HUES6 (cell line): ENCODE results near the gene PATL1.
A peak's percentile ranks its signal among the peaks of the same experiment; 100 is the strongest.

Experiments used
- H3K27ac ChIP-seq: 2 replicates; pipeline ENCODE4 v1.7.0; 2013; ENCODE audit warnings: low read depth, mild to moderate bottlenecking, low read length, inconsistent platforms
- H3K27me3 ChIP-seq: 2 replicates; pipeline ENCODE4 v1.6.1; 2013; ENCODE audit warnings: low read length; ENCODE audit not compliant: control insufficient read depth, insufficient read depth
- H3K36me3 ChIP-seq: 2 replicates; pipeline ENCODE4 v1.6.1; 2013; ENCODE audit warnings: low read length; ENCODE audit not compliant: control insufficient read depth, insufficient read depth
- H3K4me1 ChIP-seq: 2 replicates; pipeline ENCODE4 v1.6.1; 2013; ENCODE audit warnings: low read length; ENCODE audit not compliant: control insufficient read depth, insufficient read depth
- H3K4me3 ChIP-seq: 2 replicates; pipeline ENCODE4 v1.5.1; 2013; ENCODE audit warnings: low read depth, low read length
- H3K9ac ChIP-seq: one replicate; pipeline ENCODE4 v1.6.1; 2013; ENCODE audit warnings: mild to moderate bottlenecking, low read length
- H3K9me3 ChIP-seq: 2 replicates; pipeline ENCODE4 v1.6.1; 2013; ENCODE audit warnings: low read depth, low read length; ENCODE audit not compliant: control insufficient read depth, insufficient read depth

Gene PATL1

DNA sequence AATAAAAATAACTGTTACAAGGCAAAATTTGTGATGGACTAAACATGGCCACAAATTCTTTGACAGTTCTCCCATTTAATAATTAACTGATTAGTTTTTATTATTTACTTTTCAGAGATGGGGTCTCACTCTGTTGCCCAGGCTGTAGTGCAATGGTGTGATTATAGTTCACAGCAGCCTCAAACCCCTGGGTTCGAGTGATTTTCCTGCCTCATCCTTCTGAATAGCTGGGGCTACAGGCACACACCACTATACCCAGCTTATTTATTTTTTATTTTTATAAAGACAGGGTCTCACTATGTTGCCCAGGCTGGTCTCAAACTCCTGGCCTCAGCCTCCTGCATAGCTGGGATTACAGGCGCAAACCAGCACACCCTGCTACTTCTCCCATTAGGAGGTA lies 4.5 kb upstream of the PATL1 start:
- H3K27me3 ChIP-seq, result no peaks in the 10 kb centered on the region
- H3K4me3 ChIP-seq, result no peak overlapping the region
- no peak overlapping the region for H3K27ac ChIP-seq
- no peak overlapping the region for H3K9ac ChIP-seq
- H3K4me1 ChIP-seq, result peaks cover 4% of the 10 kb centered on the region; the same call in 1 of the 2 replicates
- H3K36me3 ChIP-seq, result no peaks in the 10 kb centered on the region
- no peaks in the 10 kb centered on the region for H3K9me3 ChIP-seq

DNA sequence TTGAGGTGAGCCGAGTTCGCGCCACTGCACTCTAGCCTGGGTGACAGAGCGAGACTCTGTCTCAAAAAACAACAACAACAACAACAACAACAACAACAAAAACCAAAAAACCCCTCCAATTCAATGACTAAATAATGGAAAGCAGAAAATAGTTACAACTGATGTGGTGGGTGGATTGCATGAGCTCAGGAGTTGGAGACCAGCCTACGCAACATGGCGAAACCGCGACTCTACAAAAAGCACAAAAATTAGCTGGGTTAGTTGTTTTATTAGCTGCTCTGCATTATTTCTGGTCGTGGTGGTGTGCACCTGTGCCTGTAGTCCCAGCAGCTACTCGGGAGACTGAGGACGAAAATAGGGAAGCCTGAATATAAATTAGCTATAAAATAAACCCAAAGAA lies 2.6 kb upstream of the PATL1 start:
- Histone ChIP-seq H3K9ac (no peak overlapping the region), H3K9me3 (no peaks in the 10 kb centered on the region), H3K4me1 (peaks cover 10% of the 10 kb centered on the region), H3K27ac (no peak overlapping the region), H3K36me3 (peaks cover 6% of the 10 kb centered on the region), H3K4me3 (no peak overlapping the region), H3K27me3 (no peaks in the 10 kb centered on the region)

- peak overlapping the region; percentile 94 for H3K27ac ChIP-seq
- peaks cover 23% of the 10 kb centered on the region for H3K36me3 ChIP-seq
- H3K4me3 ChIP-seq, result peak overlapping the region; percentile 89
- H3K9ac ChIP-seq, result peak overlapping the region; percentile 93
- no peaks in the 10 kb centered on the region for H3K9me3 ChIP-seq
- H3K27me3 ChIP-seq, result no peaks in the 10 kb centered on the region
- peaks cover 10% of the 10 kb centered on the region for H3K4me1 ChIP-seq
These were observed 773 bp upstream of the PATL1 start for GRCh38 chr11:59669611-59670009.

- peaks cover 10% of the 10 kb centered on the region for H3K4me1 ChIP-seq
- H3K4me3 ChIP-seq, result peak overlapping the region; percentile 89
- peaks cover 36% of the 10 kb centered on the region for H3K36me3 ChIP-seq
- H3K27me3 ChIP-seq, result no peaks in the 10 kb centered on the region
- H3K9me3 ChIP-seq, result no peaks in the 10 kb centered on the region
- peak overlapping the region; percentile 93 for H3K9ac ChIP-seq
- peak overlapping the region; percentile 86 for H3K27ac ChIP-seq
These were observed 468 bp downstream of the PATL1 start for GRCh38 chr11:59668188-59668949.

DNA sequence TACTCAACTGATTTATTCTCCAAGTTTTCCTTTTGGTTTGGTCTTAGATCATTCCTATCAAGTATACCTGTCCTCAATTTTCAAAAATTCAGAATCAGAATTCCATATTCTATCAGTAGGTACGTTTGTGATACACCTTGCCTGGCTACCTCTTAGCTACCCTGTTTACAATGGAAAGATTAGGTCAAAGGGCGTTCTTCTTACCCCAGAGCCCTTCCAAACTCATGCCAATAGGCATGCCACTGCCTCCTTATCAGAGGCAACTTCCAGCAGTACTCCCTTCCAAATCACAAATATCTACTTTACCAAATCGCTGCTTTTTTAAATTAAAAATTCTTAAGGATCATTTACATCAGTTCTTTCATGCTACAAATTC lies 1.0 kb downstream of the PATL1 start:
- H3K9ac ChIP-seq, result peak overlapping the region; percentile 90
- H3K4me1 ChIP-seq, result peaks cover 10% of the 10 kb centered on the region
- no peaks in the 10 kb centered on the region for H3K9me3 ChIP-seq
- peaks cover 39% of the 10 kb centered on the region for H3K36me3 ChIP-seq
- peak overlapping the region; percentile 89 for H3K4me3 ChIP-seq
- H3K27me3 ChIP-seq, result no peaks in the 10 kb centered on the region
- no peak overlapping the region for H3K27ac ChIP-seq

DNA sequence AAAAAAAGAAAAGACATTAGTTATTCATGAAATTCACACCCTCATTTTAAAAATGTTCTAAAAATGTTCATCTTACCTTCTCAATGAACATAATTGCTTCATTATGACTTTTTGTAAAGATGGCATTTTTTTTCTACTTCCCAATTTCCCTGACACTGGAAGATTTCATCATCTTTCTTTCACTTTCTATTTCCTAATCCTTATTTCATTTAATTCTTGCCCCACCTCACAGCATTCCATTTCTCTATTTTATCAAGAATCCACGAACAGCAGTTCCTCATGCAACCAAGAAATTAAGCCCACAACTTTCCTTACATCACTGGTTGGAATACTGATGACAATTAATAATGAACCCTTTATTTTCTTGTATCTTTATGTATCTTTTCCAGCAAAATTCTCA lies 1.9 kb downstream of the PATL1 start:
- Histone ChIP-seq H3K4me1 (peaks cover 10% of the 10 kb centered on the region), H3K9ac (no peak overlapping the region), H3K27ac (no peak overlapping the region), H3K9me3 (no peaks in the 10 kb centered on the region), H3K27me3 (no peaks in the 10 kb centered on the region), H3K4me3 (no peak overlapping the region), H3K36me3 (peaks cover 45% of the 10 kb centered on the region)

DNA sequence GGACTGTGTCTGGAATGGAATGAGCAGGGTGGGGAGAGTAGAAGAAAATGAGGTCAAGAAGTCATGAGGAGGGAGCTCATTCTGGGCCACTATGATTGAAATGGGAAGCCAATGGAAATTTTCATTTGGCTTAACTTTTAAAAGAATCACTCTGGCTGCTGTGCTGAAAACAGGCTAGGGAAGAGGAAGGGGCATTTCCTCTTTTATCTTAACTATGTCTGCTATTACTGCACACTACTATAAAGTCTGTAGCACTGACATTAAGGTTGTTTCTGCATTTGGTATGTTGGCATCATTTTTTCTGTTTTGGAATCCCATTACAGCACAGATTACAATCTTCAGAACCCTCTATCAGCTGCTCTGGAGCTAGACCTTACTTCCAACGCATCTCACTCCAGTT lies 8.2 kb downstream of the PATL1 start:
- H3K4me1 ChIP-seq, result peaks cover 11% of the 10 kb centered on the region; the same call in 1 of the 2 replicates
- H3K27ac ChIP-seq, result no peak overlapping the region
- peaks cover 92% of the 10 kb centered on the region for H3K36me3 ChIP-seq

DNA sequence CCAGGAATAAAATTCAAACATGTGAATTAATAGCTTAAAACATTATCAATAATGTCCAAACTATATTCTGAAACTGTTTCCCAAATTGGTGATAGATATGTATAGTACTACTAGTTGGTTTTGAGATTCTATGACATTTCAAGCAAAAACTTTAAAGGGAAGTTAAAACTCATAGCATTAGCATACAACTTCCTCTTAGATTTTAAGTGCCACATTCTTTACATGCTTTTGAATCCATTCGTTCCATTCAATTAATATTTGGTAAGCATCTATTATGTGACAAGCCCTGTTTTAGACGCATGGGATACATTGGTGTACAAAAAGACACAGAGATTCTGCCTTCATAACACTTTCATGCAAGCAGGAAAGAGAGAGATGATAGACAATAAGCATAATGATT lies 8.9 kb downstream of the PATL1 start:
- Histone ChIP-seq H3K4me1 (peaks cover 11% of the 10 kb centered on the region; the same call in 1 of the 2 replicates), H3K4me3 (no peak overlapping the region), H3K9ac (no peak overlapping the region), H3K27ac (0 out of 2 replicates have a peak overlapping the region, but pooled peaks have one; percentile 21), H3K9me3 (no peaks in the 10 kb centered on the region), H3K27me3 (no peaks in the 10 kb centered on the region), H3K36me3 (peaks cover 92% of the 10 kb centered on the region)

More for the DNA sequence above, 8.2 kb downstream of the PATL1 start:
- H3K27me3 ChIP-seq, result no peaks in the 10 kb centered on the region
- H3K9me3 ChIP-seq, result no peaks in the 10 kb centered on the region
- no peak overlapping the region for H3K9ac ChIP-seq
- no peak overlapping the region for H3K4me3 ChIP-seq

DNA sequence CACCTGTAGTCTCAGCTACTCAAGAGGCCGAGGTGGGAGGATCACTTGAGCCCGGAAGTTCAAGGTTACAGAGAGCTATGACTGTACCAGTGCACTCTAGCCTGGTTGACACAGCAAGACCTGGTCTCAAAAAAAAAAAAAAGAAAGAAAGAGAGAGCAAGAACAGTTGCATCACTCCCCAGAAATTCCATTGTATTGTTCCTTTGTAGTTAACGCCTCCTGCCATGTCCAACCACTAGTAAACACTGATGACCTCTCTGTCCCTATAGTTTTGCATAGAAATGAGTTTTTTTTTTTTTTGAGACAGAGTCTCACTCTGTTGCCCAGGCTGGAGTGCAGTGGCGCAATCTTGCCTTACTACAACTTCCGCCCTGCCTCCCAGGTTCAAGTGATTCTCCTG lies 10.8 kb downstream of the PATL1 start:
- Histone ChIP-seq H3K9me3 (no peaks in the 10 kb centered on the region), H3K27ac (no peak overlapping the region), H3K4me3 (no peak overlapping the region), H3K36me3 (peaks cover 91% of the 10 kb centered on the region), H3K9ac (no peak overlapping the region), H3K4me1 (peaks cover 11% of the 10 kb centered on the region; the same call in 1 of the 2 replicates), H3K27me3 (no peaks in the 10 kb centered on the region)

DNA sequence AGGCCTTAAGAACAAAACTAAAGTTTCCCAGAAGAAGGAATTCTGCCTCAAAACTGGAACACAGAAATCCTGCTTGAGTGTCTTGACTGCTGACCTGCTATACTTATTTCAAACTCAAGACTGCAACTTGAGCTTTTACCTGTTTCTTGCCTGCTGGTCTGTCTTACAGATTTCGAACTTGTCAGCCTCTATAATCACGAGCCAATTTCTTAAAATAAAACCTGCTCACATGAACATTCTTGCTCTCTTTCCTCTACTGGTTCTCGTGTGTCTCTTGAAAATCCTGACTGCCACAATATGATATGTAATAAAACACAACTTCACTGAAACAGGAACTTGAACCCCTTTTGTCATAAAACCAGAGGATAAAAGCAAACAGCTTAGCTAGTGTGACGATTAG lies 13.9 kb downstream of the PATL1 start:
- H3K27ac ChIP-seq, result no peak overlapping the region
- H3K4me1 ChIP-seq, result peaks cover 2% of the 10 kb centered on the region; the same call in 1 of the 2 replicates
- no peaks in the 10 kb centered on the region for H3K9me3 ChIP-seq
- H3K4me3 ChIP-seq, result no peak overlapping the region
- H3K9ac ChIP-seq, result no peak overlapping the region
- H3K27me3 ChIP-seq, result no peaks in the 10 kb centered on the region
- H3K36me3 ChIP-seq, result peaks cover 97% of the 10 kb centered on the region

DNA sequence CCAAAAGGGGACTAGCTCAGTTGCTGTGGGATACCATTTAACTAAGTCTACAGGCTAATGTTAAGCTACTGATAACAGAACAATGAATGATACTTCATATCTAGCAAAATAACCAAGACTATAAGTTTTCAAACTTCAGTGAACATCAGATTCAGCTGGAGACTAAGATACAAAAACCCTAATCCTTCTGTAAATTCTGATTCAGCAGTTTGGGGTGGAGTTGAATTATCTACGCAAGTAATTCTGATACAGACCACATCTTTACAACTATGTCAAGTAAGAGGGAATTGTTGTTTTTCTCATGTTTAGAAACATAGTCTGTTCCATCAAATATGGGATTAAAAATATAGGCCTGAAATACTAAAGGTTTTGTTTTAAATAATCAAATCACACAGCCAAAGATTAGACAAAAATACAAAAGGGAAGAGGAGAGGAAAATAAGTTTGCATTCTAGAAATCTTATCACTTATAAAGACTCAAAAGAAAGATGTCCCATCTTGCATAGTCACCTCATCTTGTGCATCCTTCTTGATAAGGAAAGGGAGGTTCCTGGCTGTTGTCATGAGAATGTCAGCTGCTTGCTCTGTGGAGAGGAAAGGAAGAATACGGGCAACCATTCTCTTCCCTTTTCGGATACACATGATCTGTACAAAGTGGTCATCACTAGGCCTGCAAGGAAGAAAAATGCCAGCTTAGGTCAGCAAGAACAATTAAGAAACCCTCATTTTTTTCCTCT lies 21.4 kb downstream of the PATL1 start:
- Histone ChIP-seq H3K4me1 (no peaks in the 10 kb centered on the region), H3K27ac (no peak overlapping the region), H3K36me3 (peaks cover 91% of the 10 kb centered on the region), H3K9ac (no peak overlapping the region), H3K9me3 (no peaks in the 10 kb centered on the region), H3K4me3 (no peak overlapping the region), H3K27me3 (no peaks in the 10 kb centered on the region)
